ENCODE measurements around the gene GRIN2C.
"Not testable (repeated sequence)": the region's sequence is repeated elsewhere in the genome, so short reads cannot be mapped to it uniquely, and the experiment has no call there.

Gene GRIN2C

GRCh38 chr17:74878658-74879057 lies 19.0 kb upstream of the GRIN2C start:
- no peak for DNase-seq

GRCh38 chr17:74877592-74878548 lies 18.2 kb upstream of the GRIN2C start:
- DNase-seq = no peak

GRCh38 chr17:74875977-74876593 lies 16.4 kb upstream of the GRIN2C start:
- DNase-seq = no peak

GRCh38 chr17:74875155-74875976 lies 15.7 kb upstream of the GRIN2C start:
- DNase-seq = no peak

GRCh38 chr17:74874615-74875037 lies 14.9 kb upstream of the GRIN2C start:
- no peak for DNase-seq

- DNase-seq = peak; percentile 12
Measured at GRCh38 chr17:74873874-74874614, 14.4 kb upstream of the GRIN2C start.

GRCh38 chr17:74873037-74873873 lies 13.6 kb upstream of the GRIN2C start:
- DNase-seq = peak; percentile 97

- no peak for DNase-seq
Measured at GRCh38 chr17:74872313-74873036, 12.8 kb upstream of the GRIN2C start, which contains the start of gene FDXR. Gene FDXR (minus strand): TSS chr17:74872994. CDS start chr17:74872944, 50 bp downstream.

GRCh38 chr17:74871356-74872076 lies 11.8 kb upstream of the GRIN2C start:
- no peak for DNase-seq

GRCh38 chr17:74870512-74870911 lies 10.8 kb upstream of the GRIN2C start:
- peak; percentile 80 for DNase-seq

- DNase-seq = not testable (repeated sequence)
Measured at GRCh38 chr17:74870028-74870427, 10.3 kb upstream of the GRIN2C start.

- no peak for DNase-seq
Measured at GRCh38 chr17:74868908-74869255, 9.2 kb upstream of the GRIN2C start.

GRCh38 chr17:74868251-74868907 lies 8.7 kb upstream of the GRIN2C start:
- DNase-seq = no peak

GRCh38 chr17:74866198-74866835 lies 6.6 kb upstream of the GRIN2C start:
- DNase-seq = no peak

- no peak for DNase-seq
Measured at GRCh38 chr17:74865504-74866197, 6.0 kb upstream of the GRIN2C start.

GRCh38 chr17:74864866-74865395 lies 5.2 kb upstream of the GRIN2C start:
- DNase-seq = peak; percentile 24

GRCh38 chr17:74864297-74864865 lies 4.7 kb upstream of the GRIN2C start:
- DNase-seq = no peak
